SKM-1 treated with dmso at 0.1 percent for 144 hours (cell line): ENCODE measurements around the gene LRGUK.

Source experiments
- DNase-seq: peaks from one replicate; lab custom pipeline; 2025; ENCODE audit not compliant: unreplicated experiment; lab: John Stamatoyannopoulos, UW

LRGUK gene

GRCh38 chr7:134182078-134182477 is 54.9 kb downstream of the LRGUK start:
- no peak for DNase-seq

GRCh38 chr7:134184767-134185166 is 57.6 kb downstream of the LRGUK start:
- DNase-seq, result peak; percentile 26

GRCh38 chr7:134186027-134186426 is 58.9 kb downstream of the LRGUK start:
- DNase-seq, result no peak

GRCh38 chr7:134186801-134187200 is 59.7 kb downstream of the LRGUK start:
- no peak for DNase-seq

- no peak for DNase-seq
Measured at GRCh38 chr7:134187893-134188292, 60.8 kb downstream of the LRGUK start.

- DNase-seq, result no peak
Measured at GRCh38 chr7:134188311-134188710, 61.2 kb downstream of the LRGUK start.

- no peak for DNase-seq
Measured at GRCh38 chr7:134189559-134189958, 62.4 kb downstream of the LRGUK start.

GRCh38 chr7:134191876-134192275 is 64.7 kb downstream of the LRGUK start:
- no peak for DNase-seq

GRCh38 chr7:134193240-134193639 is 66.1 kb downstream of the LRGUK start:
- no peak for DNase-seq

- no peak for DNase-seq
Measured at GRCh38 chr7:134195252-134195651, 68.1 kb downstream of the LRGUK start.

GRCh38 chr7:134196439-134196838 is 69.3 kb downstream of the LRGUK start:
- no peak for DNase-seq

- DNase-seq, result no peak
Measured at GRCh38 chr7:134197345-134197744, 70.2 kb downstream of the LRGUK start.

- DNase-seq, result no peak
Measured at GRCh38 chr7:134200970-134201369, 73.8 kb downstream of the LRGUK start.

- no peak for DNase-seq
Measured at GRCh38 chr7:134201569-134202261, 74.6 kb downstream of the LRGUK start.

GRCh38 chr7:134203186-134203889 is 76.2 kb downstream of the LRGUK start:
- DNase-seq, result no peak

- no peak for DNase-seq
Measured at GRCh38 chr7:134209322-134210015, 82.3 kb downstream of the LRGUK start.

GRCh38 chr7:134210227-134210626 is 83.1 kb downstream of the LRGUK start:
- DNase-seq, result no peak

- DNase-seq, result no peak
Measured at GRCh38 chr7:134210976-134211663, 84.0 kb downstream of the LRGUK start.

- no peak for DNase-seq
Measured at GRCh38 chr7:134211817-134212216, 84.7 kb downstream of the LRGUK start.

GRCh38 chr7:134212576-134213546 is 85.7 kb downstream of the LRGUK start:
- peak; percentile 72 for DNase-seq
